Stimulated activated CD4-positive, alpha-beta T cell treated with anti-CD3 and anti-CD28 coated beads, Interleukin-2, amount 100 ng/mL, for 24 hours (primary cell): ENCODE results near the gene ZNF584.
"Not testable (repeated sequence)": the region's sequence is repeated elsewhere in the genome, so short reads cannot be mapped to it uniquely, and the experiment has no call there.

Experiments used
- DNase-seq, 2 donors: peaks; one replicate each; pipeline ENCODE4 v3.0.0-alpha.2; 2020

The ZNF584 gene

GRCh38 chr19:58386576-58387337 lies 21.7 kb upstream of the ZNF584 start, which contains the start of gene RPS5:
TSS of gene RPS5 (plus strand) at chr19:58387269. CDS start at chr19:58388138, 869 bp downstream.
- DNase-seq = peak; percentile 94 to 95

GRCh38 chr19:58387338-58388174 lies 20.9 kb upstream of the ZNF584 start:
- no peak for DNase-seq

DNA sequence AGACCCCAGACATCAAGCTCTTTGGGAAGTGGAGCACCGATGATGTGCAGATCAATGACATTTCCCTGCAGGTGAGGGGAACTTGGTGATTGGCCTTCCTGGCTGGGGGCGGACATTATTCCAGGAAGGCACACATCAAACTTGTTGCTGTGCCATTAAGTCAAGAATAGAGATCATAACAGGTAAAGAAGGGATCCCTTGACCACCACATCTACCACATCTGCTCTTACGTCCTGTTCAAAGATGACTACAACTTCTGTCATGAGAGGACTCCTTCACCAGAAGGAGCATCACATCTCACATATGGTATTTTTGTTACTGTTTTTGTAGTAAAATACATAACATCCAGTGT lies 20.3 kb upstream of the ZNF584 start:
- DNase-seq = no peak

- DNase-seq = no peak
These were observed 15.3 kb upstream of the ZNF584 start for GRCh38 chr19:58392945-58393724.

DNA sequence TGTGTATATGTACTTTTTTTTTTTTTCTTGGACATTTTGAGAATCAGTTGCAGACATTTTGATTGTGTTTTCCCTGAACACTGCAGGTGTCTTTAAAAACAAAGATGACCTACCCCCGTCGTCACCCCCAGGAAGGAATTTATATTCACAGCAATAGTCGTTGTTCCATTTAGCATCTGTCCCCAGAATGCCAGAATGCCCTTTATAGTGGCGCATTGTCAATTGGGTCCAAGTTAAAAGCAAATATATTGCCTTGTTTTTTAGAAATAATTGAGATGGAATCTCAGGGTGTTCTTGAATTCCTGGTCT lies 14.8 kb upstream of the ZNF584 start:
- DNase-seq = no peak

DNA sequence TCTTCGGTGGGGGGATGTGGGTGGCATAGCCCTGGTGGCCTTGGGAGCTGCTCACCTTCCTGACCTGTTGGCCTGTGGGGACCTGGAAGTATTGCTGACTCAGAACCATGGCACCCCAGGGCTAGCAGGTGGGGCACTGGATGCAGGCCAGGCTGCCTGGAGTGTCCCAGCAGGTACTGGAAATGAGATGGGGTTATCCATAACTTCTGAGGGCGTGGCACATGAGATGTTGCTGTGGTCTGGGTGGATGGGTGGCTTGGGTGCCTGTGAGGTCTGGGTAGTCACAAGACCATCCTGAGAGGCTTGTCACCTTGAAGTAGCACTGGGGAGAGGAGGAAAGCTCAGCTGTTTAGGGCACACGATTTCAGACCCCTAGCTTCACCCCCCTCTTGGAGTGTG lies 13.6 kb upstream of the ZNF584 start:
- no peak for DNase-seq

- peak; percentile 37 to 54 for DNase-seq
These were observed 13.1 kb upstream of the ZNF584 start, which contains the start of gene RNF225 for GRCh38 chr19:58395220-58395978. TSS of gene RNF225 (plus strand) at chr19:58395656. CDS start at chr19:58396090, 434 bp downstream.

- DNase-seq = peak in 1 of 2 donors; percentile 48
These were observed 12.3 kb upstream of the ZNF584 start for GRCh38 chr19:58395979-58396627.

GRCh38 chr19:58396691-58397532 lies 11.5 kb upstream of the ZNF584 start:
- peak in 1 of 2 donors; percentile 32 for DNase-seq

DNA sequence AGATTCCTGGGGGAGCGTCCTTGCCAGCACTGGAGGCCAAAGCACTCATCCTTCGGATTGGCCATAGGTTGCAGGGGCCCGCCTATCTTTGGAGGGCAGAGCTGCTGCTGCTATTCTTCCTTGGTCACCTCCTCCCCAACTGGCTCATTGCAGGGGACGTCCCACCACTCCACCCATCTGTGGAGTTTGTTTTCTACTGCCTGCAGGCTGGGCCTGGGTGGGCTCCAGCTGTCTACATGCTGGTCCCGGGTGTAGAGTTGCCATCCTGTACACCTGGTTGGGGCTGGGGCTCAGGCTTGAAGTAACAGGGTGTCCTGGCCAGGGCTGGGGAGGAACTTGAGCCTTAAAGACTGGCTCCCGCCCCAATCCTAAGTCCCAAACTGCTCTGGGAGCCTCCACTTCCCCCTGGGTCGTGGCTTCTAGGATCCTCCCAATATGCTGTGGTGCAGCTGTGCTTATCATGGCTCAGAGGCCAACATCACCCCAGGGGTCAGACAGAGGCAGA lies 10.9 kb upstream of the ZNF584 start:
- DNase-seq = no peak

- no peak for DNase-seq
These were observed 10.4 kb upstream of the ZNF584 start for GRCh38 chr19:58398087-58398486.

DNA sequence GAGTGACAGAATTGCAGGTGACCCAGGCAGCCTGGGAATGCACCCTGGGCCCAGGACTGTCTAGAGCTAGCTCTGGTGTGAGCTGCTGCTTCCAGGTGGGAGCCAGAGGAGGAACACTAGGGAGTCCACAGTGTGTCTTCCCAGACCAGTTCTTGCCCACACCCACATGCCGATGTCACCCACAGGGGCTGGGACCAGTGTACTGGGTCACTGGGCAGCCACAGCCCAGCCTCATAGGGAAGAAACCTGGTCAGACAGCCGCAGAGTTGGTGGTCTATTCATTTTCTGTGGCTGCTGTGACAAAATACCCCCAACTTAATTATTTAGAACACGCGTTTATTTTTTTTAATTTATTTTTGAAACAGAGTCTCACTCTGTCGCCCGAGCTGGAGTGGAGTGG lies 9.9 kb upstream of the ZNF584 start:
- DNase-seq = no peak

GRCh38 chr19:58399903-58400302 lies 8.5 kb upstream of the ZNF584 start:
- no peak for DNase-seq

- no peak for DNase-seq
These were observed 8.0 kb upstream of the ZNF584 start for GRCh38 chr19:58400316-58400915.

GRCh38 chr19:58400916-58401839 lies 7.3 kb upstream of the ZNF584 start:
- DNase-seq = peak; percentile 99

DNA sequence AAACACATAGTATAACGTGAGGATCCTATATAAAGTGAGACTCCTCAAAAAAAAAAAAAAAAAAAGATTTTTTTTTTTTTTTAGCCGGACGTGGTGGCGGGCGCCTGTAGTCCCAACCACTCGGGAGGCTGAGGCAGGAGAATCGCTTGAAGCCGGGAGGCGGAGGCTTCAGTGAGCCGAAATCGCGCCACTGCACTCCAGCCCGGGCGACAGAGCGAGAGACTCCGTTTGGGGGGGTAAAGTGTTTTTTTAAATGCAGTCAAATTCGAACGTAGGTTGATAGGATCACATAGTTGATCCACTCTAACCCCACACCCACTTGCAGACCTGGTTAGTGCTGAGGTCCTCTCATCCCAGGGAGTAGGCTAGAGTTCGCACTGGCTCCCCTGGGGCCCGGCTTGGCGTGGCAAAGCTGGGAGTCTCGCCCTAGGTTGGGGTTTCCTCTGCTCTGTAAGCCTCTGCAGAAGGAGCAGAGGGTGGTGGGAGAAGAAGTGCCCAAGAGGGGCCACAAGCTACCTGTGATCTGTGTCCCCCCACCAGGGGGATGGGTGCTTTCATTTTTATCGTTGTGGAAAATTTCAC lies 6.5 kb upstream of the ZNF584 start:
- no peak for DNase-seq

DNA sequence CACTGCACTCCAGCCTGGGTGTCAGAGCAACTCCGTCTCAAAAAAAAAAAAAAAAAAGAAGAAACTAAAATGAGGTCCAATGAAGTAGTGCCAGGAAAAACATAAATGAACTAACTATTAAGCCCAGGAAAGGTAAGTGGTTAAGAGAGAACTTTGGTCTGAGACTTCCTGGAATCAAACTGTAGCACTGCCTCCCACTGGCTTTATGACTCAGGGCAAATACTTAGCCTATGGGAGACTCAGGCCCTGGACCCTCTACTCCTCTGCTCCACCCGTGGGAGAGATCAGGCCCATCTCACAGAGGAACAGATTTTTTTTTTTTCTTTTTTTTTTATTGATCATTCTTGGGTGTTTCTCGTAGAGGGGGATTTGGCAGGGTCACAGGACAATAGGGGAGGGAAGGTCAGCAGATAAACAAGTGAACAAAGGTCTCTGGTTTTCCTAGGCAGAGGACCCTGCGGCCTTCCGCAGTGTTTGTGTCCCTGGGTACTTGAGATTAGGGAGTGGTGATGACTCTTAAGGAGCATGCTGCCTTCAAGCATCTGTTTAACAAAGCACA lies 4.5 kb upstream of the ZNF584 start:
- not testable (repeated sequence) for DNase-seq

DNA sequence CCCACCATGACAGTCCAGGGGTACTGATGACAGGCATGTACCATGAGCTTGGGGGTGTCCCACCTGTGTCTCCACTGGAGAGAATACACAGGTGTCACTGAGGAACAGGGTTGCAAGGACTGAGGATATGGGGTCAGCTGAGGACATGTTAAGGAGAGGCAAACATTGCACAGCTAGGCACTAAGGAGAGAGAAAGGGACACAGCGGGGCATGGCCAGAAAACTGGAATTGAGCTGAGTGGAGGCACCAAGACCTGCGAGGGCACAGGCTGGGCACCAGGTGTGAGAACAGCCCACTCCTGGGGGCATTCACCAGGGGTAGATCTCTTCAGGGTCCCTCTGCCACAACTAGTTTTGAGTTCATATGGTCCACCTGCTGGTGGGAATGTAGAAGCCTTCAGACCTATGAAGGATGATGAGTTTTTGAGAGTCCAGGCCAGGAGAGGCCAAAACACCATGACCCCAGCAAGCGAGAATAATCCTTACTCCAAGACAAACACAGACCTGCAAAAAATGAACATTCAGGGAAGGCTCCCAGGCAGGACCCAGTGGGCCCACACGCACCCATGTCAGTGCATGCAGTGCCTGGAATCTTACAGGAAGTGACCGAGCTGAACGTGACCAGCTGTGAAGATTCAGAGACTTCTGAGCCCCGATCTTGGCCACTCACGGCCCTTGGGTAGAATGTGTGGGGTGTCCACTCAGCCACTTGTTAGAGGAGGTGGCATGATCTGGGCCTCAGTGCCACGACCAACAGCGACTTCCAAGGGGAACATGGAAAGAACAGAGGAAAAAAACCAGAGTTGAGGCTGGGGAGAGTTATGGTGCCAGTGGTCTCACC lies 1.4 kb upstream of the ZNF584 start:
- no peak for DNase-seq
